Measurements from ENCODE around the gene SMARCA2. TPM values are rescaled to one million over a fixed set of nuclear protein-coding genes. Genes with fewer than 3 reads are reported as not detected.

The SMARCA2 gene
- total RNA-seq, 1 donor from 2014 or later, result 191 TPM

GRCh38 chr9:2015581-2016407, 647 bp downstream of the SMARCA2 start:
- intact Hi-C loops (cut with micrococcal nuclease), result loop anchor here (1.0 to 5.0 kb wide), 6 partner anchors 8 to 1743 kb away; partner anchors contain the start of genes PUM3 and VLDLR

- intact Hi-C loops (cut with micrococcal nuclease), result loop anchor here (1.0 to 5.0 kb wide), 4 partner anchors 38 to 1744 kb away; partner anchors contain the start of genes PUM3 and VLDLR
Observed at GRCh38 chr9:2016408-2017330, 1.5 kb downstream of the SMARCA2 start.

- intact Hi-C loops (cut with micrococcal nuclease), result loop anchor here (1.0 to 5.0 kb wide), 3 partner anchors 37 to 1745 kb away; partner anchors contain the start of gene VLDLR
Observed at GRCh38 chr9:2017331-2018161, 2.4 kb downstream of the SMARCA2 start.

GRCh38 chr9:2018162-2018643, 3.1 kb downstream of the SMARCA2 start:
- intact Hi-C loops (cut with micrococcal nuclease), result loop anchor here (5.0 kb wide), 2 partner anchors 604 to 1746 kb away; partner anchors contain the start of gene VLDLR

GRCh38 chr9:2018764-2019558, 3.8 kb downstream of the SMARCA2 start:
- intact Hi-C loops (cut with micrococcal nuclease), result loop anchor here (5.0 kb wide), 2 partner anchors 603 to 1747 kb away; partner anchors contain the start of gene VLDLR

GRCh38 chr9:2019723-2020122, 4.6 kb downstream of the SMARCA2 start:
- intact Hi-C loops (cut with micrococcal nuclease), result loop anchor here (5.0 to 10.0 kb wide), 3 partner anchors 603 to 1747 kb away; partner anchors contain the start of gene VLDLR

GRCh38 chr9:2021731-2022130, 6.6 kb downstream of the SMARCA2 start:
- intact Hi-C loops (cut with micrococcal nuclease), result loop anchor here (1.0 to 10.0 kb wide), 3 partner anchors 17 to 743 kb away; no protein-coding TSS in a partner anchor

GRCh38 chr9:2022560-2022959, 7.4 kb downstream of the SMARCA2 start:
- intact Hi-C loops (cut with micrococcal nuclease), result loop anchor here (1.0 to 10.0 kb wide), 3 partner anchors 16 to 742 kb away; no protein-coding TSS in a partner anchor

GRCh38 chr9:2023042-2023441, 7.9 kb downstream of the SMARCA2 start:
- intact Hi-C loops (cut with micrococcal nuclease), result loop anchor here (1.0 to 10.0 kb wide), 3 partner anchors 8 to 742 kb away; partner anchors contain the start of gene SMARCA2

- intact Hi-C loops (cut with micrococcal nuclease), result loop anchor here (1.0 to 10.0 kb wide), 3 partner anchors 8 to 741 kb away; partner anchors contain the start of gene SMARCA2
Observed at GRCh38 chr9:2023532-2023931, 8.4 kb downstream of the SMARCA2 start.

GRCh38 chr9:2024888-2025782, 10.0 kb downstream of the SMARCA2 start:
- intact Hi-C loops (cut with micrococcal nuclease), result loop anchor here (10.0 kb wide), 1 partner anchor 740 kb away; no protein-coding TSS in a partner anchor

GRCh38 chr9:2026220-2026997, 11.3 kb downstream of the SMARCA2 start:
- intact Hi-C loops (cut with micrococcal nuclease), result loop anchor here (10.0 kb wide), 1 partner anchor 738 kb away; no protein-coding TSS in a partner anchor

- intact Hi-C loops (cut with micrococcal nuclease), result loop anchor here (10.0 kb wide), 1 partner anchor 737 kb away; no protein-coding TSS in a partner anchor
Observed at GRCh38 chr9:2027543-2028160, 12.5 kb downstream of the SMARCA2 start.

GRCh38 chr9:2028888-2029287, 13.7 kb downstream of the SMARCA2 start:
- intact Hi-C loops (cut with micrococcal nuclease), result loop anchor here (10.0 kb wide), 1 partner anchor 736 kb away; no protein-coding TSS in a partner anchor

- intact Hi-C loops (cut with micrococcal nuclease), result loop anchor here (10.0 kb wide), 1 partner anchor 735 kb away; no protein-coding TSS in a partner anchor
Observed at GRCh38 chr9:2029666-2030170, 14.6 kb downstream of the SMARCA2 start.

GRCh38 chr9:2032234-2032633, 17.1 kb downstream of the SMARCA2 start:
- intact Hi-C loops (cut with micrococcal nuclease), result no loop called here

All from T-helper 2 cell treated with Interferon-gamma antibody and Interleukin-4, amounts not matched to agents 100 ng/mL and 5 ng/mL, for 36 hours (primary cell).